ENCODE data around the gene KCNQ5.

KCNQ5 gene

DNA sequence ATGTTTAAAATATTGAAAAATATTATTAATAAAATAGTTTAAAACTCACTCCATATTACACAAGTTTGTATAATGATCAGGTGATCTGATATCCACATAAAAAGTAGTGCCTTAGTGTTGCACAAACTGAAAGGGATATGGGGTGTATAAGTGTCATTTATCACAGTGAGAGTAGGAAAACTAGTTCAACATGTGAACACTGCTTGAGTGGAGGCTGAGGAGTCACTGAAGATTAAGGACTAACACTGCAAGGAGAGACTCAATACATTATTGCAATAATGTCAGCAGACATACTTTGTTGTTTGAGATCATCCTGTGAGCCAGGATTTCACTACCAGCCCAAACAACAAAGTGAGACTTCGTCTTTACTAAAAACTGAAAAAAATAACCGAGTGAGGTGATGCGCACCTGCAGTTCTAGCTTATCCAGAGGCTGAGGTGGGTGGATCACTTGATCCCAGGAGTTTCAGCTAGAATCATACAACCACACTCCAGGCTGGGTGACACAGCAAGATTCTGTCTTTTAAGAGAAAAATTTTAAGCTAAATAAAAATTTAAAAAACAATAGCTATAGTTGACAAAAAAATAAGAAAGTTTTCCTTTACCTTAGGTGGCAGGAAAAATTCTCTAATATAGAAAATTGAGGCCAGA, 605.9 kb downstream of the KCNQ5 start (continued):
- TF ChIP-seq, protein P1, sequence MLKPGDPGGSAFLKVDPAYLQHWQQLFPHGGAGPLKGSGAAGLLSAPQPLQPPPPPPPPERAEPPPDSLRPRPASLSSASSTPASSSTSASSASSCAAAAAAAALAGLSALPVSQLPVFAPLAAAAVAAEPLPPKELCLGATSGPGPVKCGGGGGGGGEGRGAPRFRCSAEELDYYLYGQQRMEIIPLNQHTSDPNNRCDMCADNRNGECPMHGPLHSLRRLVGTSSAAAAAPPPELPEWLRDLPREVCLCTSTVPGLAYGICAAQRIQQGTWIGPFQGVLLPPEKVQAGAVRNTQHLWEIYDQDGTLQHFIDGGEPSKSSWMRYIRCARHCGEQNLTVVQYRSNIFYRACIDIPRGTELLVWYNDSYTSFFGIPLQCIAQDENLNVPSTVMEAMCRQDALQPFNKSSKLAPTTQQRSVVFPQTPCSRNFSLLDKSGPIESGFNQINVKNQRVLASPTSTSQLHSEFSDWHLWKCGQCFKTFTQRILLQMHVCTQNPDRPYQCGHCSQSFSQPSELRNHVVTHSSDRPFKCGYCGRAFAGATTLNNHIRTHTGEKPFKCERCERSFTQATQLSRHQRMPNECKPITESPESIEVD (tag by site-specific recombination; IDR thresholded peaks at IDR 0.05): no peak
- TF ChIP-seq, protein P2, sequence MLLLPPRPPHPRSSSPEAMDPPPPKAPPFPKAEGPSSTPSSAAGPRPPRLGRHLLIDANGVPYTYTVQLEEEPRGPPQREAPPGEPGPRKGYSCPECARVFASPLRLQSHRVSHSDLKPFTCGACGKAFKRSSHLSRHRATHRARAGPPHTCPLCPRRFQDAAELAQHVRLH (tag by site-specific recombination; IDR thresholded peaks at IDR 0.05): no peak
- TF ChIP-seq ZSCAN23 (tag by site-specific recombination; IDR thresholded peaks at IDR 0.05): no peak
- TF ChIP-seq, protein P3, sequence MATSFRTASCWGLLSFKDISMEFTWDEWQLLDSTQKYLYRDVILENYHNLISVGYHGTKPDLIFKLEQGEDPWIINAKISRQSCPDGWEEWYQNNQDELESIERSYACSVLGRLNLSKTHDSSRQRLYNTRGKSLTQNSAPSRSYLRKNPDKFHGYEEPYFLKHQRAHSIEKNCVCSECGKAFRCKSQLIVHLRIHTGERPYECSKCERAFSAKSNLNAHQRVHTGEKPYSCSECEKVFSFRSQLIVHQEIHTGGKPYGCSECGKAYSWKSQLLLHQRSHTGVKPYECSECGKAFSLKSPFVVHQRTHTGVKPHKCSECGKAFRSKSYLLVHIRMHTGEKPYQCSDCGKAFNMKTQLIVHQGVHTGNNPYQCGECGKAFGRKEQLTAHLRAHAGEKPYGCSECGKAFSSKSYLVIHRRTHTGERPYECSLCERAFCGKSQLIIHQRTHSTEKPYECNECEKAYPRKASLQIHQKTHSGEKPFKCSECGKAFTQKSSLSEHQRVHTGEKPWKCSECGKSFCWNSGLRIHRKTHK (tag by site-specific recombination; IDR thresholded peaks at IDR 0.05): no peak
- no peak for TF ChIP-seq WT1 (tag by site-specific recombination; IDR thresholded peaks at IDR 0.05)
- TF ChIP-seq, protein P4, sequence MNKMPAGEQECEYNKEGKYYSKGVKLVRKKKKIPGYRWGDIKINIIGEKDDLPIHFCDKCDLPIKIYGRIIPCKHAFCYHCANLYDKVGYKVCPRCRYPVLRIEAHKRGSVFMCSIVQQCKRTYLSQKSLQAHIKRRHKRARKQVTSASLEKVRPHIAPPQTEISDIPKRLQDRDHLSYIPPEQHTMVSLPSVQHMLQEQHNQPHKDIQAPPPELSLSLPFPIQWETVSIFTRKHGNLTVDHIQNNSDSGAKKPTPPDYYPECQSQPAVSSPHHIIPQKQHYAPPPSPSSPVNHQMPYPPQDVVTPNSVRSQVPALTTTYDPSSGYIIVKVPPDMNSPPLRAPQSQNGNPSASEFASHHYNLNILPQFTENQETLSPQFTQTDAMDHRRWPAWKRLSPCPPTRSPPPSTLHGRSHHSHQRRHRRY (tag by site-specific recombination; IDR thresholded peaks at IDR 0.05): no peak
- no peak for TF ChIP-seq SETDB1 (IDR thresholded peaks at IDR 0.05; ENCODE audit: insufficient read length, low read length)
- TF ChIP-seq, protein P5, sequence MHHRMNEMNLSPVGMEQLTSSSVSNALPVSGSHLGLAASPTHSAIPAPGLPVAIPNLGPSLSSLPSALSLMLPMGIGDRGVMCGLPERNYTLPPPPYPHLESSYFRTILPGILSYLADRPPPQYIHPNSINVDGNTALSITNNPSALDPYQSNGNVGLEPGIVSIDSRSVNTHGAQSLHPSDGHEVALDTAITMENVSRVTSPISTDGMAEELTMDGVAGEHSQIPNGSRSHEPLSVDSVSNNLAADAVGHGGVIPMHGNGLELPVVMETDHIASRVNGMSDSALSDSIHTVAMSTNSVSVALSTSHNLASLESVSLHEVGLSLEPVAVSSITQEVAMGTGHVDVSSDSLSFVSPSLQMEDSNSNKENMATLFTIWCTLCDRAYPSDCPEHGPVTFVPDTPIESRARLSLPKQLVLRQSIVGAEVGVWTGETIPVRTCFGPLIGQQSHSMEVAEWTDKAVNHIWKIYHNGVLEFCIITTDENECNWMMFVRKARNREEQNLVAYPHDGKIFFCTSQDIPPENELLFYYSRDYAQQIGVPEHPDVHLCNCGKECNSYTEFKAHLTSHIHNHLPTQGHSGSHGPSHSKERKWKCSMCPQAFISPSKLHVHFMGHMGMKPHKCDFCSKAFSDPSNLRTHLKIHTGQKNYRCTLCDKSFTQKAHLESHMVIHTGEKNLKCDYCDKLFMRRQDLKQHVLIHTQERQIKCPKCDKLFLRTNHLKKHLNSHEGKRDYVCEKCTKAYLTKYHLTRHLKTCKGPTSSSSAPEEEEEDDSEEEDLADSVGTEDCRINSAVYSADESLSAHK (tag by site-specific recombination; IDR thresholded peaks at IDR 0.05): no peak

DNA sequence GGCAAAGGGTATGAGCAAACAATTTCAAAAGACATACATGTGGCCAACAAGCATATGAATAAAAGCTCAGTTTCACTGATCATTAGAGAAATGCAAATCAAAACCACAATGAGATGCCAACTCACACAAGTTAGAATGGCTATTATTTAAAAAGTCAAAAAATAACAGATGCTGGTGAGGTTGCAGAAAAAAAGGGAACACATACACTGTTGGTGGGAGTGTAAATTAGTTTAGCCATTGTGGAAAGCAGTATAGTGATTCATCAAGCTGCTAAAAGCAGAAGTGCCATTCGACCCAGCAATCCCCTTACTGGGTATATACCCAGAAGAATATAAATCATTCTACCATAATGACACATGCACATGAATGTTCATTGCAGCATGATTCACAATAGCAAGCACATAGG, 610.1 kb downstream of the KCNQ5 start:
- Histone ChIP-seq H3K27ac (ENCODE audit: extremely low read depth, low read depth, low read length) (no peak overlapping the region), H3K4me1 (ENCODE audit: control insufficient read depth, insufficient read depth, low read length) (no peaks in the 10 kb centered on the region), H3K9me3 (ENCODE audit: control insufficient read depth, insufficient read depth, low read depth, low read length) (no peaks in the 10 kb centered on the region), H3K36me3 (ENCODE audit: control insufficient read depth in 2 of 2, insufficient read depth in 1 of 2, low read length in 2 of 2) (no peaks in the 10 kb centered on the region), H3K4me3 (ENCODE audit: low read depth, low read length) (no peak overlapping the region)
- POLR2A ChIA-PET: no interaction called here
- no peak for TF ChIP-seq ZNF426 (tag by site-specific recombination; IDR thresholded peaks at IDR 0.05)
- TF ChIP-seq, protein P5 (tag by site-specific recombination; IDR thresholded peaks at IDR 0.05): no peak
- no peak for TF ChIP-seq SP3 (tag by site-specific recombination; IDR thresholded peaks at IDR 0.05)
- CTCF ChIA-PET: interaction anchor here (0.7 to 1.1 kb wide), 3 partner anchors 11 to 18 kb away, joined by 3 to 5 read pairs (median 4); no protein-coding TSS in a partner anchor

DNA sequence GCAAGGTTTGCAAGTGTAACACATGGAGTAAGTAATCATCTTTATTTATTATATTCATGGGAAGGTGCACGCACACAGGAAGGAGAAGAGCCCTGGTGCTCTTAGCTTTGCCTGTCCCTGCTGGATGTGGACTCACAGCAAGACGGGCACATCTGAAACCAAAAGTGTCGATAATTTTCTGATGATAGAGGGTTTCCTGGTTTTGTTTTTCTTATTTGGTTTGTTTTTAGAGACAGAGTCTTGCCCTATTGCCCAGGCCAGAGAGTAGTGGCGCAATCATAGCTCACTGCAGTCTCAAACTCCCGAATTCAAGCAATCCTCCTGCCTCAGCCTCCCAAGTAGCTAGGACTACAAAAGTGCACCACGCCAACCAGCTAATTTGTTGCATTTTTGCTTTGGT, 611.2 kb downstream of the KCNQ5 start:
- ChIA-PET CTCF (no interaction called here), POLR2A (no interaction called here)
- H3K36me3 ChIP-seq (ENCODE audit: control insufficient read depth in 2 of 2, insufficient read depth in 1 of 2, low read length in 2 of 2): no peaks in the 10 kb centered on the region
- no peak overlapping the region for H3K4me3 ChIP-seq (ENCODE audit: low read depth, low read length)
- H3K4me1 ChIP-seq (ENCODE audit: control insufficient read depth, insufficient read depth, low read length): no peaks in the 10 kb centered on the region
- H3K27ac ChIP-seq (ENCODE audit: extremely low read depth, low read depth, low read length): no peak overlapping the region
- H3K9me3 ChIP-seq (ENCODE audit: control insufficient read depth, insufficient read depth, low read depth, low read length): no peaks in the 10 kb centered on the region
- TF ChIP-seq, protein P6, sequence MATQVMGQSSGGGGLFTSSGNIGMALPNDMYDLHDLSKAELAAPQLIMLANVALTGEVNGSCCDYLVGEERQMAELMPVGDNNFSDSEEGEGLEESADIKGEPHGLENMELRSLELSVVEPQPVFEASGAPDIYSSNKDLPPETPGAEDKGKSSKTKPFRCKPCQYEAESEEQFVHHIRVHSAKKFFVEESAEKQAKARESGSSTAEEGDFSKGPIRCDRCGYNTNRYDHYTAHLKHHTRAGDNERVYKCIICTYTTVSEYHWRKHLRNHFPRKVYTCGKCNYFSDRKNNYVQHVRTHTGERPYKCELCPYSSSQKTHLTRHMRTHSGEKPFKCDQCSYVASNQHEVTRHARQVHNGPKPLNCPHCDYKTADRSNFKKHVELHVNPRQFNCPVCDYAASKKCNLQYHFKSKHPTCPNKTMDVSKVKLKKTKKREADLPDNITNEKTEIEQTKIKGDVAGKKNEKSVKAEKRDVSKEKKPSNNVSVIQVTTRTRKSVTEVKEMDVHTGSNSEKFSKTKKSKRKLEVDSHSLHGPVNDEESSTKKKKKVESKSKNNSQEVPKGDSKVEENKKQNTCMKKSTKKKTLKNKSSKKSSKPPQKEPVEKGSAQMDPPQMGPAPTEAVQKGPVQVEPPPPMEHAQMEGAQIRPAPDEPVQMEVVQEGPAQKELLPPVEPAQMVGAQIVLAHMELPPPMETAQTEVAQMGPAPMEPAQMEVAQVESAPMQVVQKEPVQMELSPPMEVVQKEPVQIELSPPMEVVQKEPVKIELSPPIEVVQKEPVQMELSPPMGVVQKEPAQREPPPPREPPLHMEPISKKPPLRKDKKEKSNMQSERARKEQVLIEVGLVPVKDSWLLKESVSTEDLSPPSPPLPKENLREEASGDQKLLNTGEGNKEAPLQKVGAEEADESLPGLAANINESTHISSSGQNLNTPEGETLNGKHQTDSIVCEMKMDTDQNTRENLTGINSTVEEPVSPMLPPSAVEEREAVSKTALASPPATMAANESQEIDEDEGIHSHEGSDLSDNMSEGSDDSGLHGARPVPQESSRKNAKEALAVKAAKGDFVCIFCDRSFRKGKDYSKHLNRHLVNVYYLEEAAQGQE (tag by site-specific recombination; IDR thresholded peaks at IDR 0.05): no peak
- no peak for TF ChIP-seq ZIC2 (tag by site-specific recombination; IDR thresholded peaks at IDR 0.05)
- TF ChIP-seq ZFP69B (tag by site-specific recombination; IDR thresholded peaks at IDR 0.05): no peak
- TF ChIP-seq, protein P7, sequence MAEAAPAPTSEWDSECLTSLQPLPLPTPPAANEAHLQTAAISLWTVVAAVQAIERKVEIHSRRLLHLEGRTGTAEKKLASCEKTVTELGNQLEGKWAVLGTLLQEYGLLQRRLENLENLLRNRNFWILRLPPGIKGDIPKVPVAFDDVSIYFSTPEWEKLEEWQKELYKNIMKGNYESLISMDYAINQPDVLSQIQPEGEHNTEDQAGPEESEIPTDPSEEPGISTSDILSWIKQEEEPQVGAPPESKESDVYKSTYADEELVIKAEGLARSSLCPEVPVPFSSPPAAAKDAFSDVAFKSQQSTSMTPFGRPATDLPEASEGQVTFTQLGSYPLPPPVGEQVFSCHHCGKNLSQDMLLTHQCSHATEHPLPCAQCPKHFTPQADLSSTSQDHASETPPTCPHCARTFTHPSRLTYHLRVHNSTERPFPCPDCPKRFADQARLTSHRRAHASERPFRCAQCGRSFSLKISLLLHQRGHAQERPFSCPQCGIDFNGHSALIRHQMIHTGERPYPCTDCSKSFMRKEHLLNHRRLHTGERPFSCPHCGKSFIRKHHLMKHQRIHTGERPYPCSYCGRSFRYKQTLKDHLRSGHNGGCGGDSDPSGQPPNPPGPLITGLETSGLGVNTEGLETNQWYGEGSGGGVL (tag by site-specific recombination; IDR thresholded peaks at IDR 0.05): no peak
- no peak for TF ChIP-seq ZNF791 (tag by site-specific recombination; IDR thresholded peaks at IDR 0.05)

All from HEK293 (cell line).